GM12872 (cell line): ENCODE results near the gene KCNT1.

Source experiments
- CTCF ChIP-seq: IDR thresholded peaks from 3 replicates; pipeline ENCODE4 v1.5.1; 2011; ENCODE audit warnings: low read depth, mild to moderate bottlenecking, low read length, moderate library complexity; ENCODE audit not compliant: insufficient read depth

The KCNT1 gene

GRCh38 chr9:135663451-135663770 lies 38.6 kb upstream of the KCNT1 start:
- no peak for TF ChIP-seq CTCF

GRCh38 chr9:135663857-135664256 lies 38.1 kb upstream of the KCNT1 start:
- TF ChIP-seq CTCF: no peak

DNA sequence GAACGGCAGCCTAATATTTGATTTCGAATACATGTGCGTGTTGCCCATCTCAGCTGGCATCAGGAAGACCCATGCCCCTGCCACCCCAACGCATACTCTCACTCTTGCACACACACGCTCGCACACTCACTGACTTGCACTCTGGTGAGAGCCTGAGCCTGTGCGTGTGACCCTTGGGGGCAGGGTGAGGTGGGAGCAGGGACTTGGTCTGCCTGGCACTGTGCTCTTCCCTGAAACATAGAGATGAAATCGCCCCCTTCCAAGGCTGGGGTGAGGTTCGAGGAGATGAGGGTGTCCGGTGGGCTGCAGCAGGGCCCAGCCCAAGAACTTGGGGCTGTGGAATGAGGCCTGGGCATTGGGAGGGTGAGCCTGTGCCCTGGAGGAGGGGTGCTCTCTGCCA lies 37.7 kb upstream of the KCNT1 start:
- no peak for TF ChIP-seq CTCF

DNA sequence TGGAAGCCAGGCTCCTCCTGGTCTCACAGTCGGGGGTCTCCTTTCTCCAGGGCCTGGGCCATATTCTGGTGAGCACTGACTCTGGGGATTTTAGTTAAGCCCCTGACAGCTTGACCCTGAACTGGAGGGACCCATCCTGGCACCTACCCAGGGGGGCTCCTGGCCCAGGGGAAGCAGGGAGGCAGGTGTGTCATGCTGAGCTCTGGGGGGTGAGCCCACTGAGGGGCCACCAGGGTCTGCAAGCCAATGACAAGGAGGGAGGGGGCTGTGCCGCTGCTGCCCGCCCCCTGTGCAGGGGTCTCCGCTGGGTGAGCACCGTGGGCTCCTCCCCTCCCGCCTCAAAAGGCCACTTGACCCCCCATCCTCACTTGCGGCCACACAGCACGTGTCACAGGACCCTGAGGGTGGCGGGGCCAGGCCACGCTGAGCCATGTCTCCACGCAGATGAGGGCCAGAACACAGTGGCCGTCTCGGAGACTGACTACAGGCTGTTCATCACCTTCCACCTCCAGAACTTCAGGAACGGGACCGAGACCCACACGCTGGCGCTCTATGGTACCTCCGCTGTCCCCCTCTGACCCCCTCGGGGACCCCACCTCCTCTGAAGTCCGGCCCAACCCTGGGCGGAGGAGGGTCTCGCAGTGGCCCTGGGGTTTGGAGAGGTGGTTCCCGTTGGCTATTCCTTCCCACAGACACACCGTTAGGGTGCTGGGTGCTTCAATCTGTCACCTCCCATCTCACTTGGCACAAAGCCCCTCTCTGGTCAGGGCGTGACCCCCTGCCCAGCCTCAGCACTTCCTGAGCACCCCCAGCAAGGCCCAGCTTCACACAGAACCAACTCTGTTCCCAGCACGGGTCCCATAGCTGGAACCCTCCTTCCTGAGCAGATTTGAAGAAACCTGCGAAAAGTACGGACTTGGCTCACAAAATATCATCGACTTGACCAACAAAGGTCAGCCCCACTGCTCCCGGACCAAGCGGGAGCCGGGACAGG lies 36.9 kb upstream of the KCNT1 start:
- no peak for TF ChIP-seq CTCF

DNA sequence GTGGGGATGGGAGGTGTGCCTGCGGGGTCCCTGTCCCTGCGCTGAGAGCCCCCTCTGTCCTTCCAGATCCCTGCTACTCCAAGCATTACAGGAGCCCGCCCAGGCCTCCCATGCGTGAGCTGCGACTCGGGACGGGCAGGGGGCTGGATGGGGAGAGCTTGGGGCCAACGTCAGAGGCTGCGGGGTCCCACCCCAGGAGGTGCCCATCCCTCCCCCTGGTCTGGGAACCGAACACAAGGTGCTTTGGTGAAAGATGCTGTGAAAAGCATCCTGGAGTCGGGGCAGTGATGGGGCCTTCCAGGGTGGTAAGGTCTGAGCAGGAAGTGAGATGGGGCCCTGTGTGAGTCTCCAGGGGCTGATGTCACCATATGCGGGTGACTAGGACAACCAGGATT lies 36.2 kb upstream of the KCNT1 start:
- no peak for TF ChIP-seq CTCF

DNA sequence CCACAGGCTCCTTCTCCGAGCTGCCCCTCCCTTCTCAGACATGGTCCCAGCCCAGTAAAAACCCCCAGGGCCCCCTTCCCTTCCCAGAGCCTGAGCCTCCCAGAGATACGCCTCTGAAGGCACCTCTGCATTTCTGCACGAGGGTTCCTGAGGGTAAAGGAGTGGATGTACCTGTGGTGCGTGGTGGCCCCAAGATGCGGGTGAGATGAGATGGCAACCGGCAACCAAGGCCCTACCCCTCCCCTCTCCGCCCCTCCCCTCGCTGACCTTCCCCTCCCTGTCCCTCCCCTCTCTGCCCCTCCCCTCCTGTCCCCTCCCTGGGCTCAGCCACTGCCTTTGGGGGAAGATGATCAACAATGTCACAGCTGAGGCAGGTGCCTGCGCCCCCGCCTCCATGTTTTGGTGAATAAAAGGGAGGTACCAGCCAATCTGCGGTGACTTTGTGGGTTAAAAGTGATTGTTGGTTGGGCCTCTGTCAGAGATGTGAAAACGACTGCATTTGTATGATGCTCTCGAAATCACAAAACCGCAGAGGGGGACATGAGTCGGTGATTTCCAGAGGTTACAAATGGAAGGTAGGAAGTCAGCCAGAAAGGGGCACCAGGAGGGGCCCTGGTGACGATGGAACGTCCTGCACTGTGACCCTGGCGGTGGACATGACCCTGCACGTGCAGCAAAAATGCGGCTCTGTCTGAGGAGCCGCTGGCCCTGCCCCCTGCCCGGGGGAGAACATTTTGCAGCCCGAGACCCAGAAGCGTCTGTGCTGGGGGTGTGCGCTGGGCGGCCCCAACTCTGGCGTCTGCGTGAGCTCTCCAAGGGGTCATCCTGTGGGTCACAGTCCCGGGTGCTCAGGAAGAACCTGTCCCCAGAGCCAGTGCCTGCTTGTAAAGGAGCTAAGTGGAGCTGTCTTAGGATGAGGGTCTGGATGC lies 35.2 kb upstream of the KCNT1 start:
- no peak for TF ChIP-seq CTCF

DNA sequence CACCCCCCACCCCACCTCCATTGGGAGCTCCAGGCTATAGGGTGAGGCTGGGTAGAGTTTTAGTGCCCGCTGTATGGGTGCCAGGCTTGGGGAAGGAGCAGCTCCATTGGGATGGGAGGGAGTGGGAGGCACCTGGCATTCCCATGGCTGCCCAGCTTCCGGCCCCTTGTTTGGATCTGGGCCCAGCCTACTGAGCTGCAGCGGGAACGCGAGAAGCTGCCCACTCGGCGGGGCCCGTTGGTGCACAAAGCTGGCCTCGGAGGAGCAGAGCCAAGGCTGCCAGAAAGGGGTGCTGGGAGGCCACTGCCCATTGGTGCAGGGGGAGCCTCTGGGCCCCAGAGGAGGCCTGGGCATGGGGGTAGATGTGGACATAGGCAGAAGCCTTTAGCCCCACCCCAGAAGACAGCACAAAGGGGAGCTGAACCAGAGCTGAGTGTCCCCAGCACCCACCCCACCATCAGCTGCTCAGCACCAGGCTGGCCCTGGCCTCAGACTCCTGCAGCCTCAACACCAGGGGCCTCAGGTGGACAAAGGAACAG lies 34.5 kb upstream of the KCNT1 start:
- no peak for TF ChIP-seq CTCF
